SU-DHL-6 (cell line): ENCODE results near the gene ABCB11.
A peak's percentile ranks its signal among the peaks of the same experiment; 100 is the strongest.

ENCODE experiments used
- EZH2phosphoT487 ChIP-seq: fragments of 200-600 bp; sonication (generic), shearing (Covaris generic); conservative IDR thresholded peaks from 2 replicates; pipeline ENCODE4 v1.6.1; 2018; ENCODE audit warnings: mild to moderate bottlenecking, antibody characterized with exemption, low read length, moderate library complexity, mixed read lengths
- TF ChIP-seq, protein P1 (sequence below): fragments of 200-600 bp; sonication (generic); IDR thresholded peaks from one replicate; pipeline ENCODE4 v1.5.1; 2017; ENCODE audit warnings: antibody characterized with exemption, mild to moderate bottlenecking, low read length, moderate library complexity; ENCODE audit not compliant: insufficient read depth, poor library complexity, severe bottlenecking

DNA sequence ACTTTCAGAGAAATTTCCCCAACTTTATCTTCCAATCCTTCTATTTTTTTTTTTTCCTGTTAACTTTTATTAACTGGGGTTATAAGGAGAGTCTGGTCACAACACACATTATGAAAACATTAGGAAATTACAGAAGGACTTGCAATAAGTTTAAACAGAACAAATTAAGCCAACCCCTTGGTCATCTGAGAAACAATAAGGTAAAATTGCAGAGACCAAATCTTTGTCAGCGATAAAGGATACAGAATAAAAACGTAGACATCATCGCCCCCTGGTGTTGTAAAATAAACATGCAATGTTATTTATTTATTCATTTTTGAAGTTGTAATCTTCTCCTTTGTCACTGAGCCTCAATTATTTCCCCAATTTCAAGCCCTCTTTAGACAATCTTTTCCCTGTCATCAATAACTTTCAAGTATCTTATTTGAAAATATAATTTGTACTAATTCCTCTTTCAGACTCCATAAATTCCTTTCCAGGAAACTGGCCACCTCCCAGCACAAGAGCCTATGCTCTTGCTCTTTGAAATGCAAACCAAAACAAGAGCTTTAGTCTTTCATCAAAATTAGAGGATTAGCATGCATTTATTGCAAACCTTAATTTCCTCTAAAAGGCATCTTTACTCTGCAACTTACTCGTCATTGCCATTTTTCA, 110.5 kb downstream of the ABCB11 start:
- TF ChIP-seq, protein P1, sequence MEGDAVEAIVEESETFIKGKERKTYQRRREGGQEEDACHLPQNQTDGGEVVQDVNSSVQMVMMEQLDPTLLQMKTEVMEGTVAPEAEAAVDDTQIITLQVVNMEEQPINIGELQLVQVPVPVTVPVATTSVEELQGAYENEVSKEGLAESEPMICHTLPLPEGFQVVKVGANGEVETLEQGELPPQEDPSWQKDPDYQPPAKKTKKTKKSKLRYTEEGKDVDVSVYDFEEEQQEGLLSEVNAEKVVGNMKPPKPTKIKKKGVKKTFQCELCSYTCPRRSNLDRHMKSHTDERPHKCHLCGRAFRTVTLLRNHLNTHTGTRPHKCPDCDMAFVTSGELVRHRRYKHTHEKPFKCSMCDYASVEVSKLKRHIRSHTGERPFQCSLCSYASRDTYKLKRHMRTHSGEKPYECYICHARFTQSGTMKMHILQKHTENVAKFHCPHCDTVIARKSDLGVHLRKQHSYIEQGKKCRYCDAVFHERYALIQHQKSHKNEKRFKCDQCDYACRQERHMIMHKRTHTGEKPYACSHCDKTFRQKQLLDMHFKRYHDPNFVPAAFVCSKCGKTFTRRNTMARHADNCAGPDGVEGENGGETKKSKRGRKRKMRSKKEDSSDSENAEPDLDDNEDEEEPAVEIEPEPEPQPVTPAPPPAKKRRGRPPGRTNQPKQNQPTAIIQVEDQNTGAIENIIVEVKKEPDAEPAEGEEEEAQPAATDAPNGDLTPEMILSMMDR = peak; percentile 40
- no peak for TF ChIP-seq EZH2phosphoT487
